GM13976 (cell line): ENCODE data around the gene GLB1L2.

ENCODE experiments used
- DNase-seq: peaks from one replicate; pipeline ENCODE4 v3.0.0; 2012; ENCODE audit warnings: low spot score
- CTCF ChIP-seq: IDR thresholded peaks from 2 replicates; pipeline ENCODE4 v1.5.1; 2012; ENCODE audit warnings: borderline replicate concordance, mild to moderate bottlenecking; ENCODE audit not compliant: insufficient read depth; ENCODE audit errors: extremely low read depth, missing control alignments, control extremely low read depth
- in situ Hi-C: fragments of 300-500 bp; cut with MboI; formaldehyde crosslinking; loops from one replicate; pipeline ENCODE4 v1.12.0; 2022; ENCODE audit warnings: low sequenced_read_pairs, mixed read lengths, inconsistent platforms; ENCODE audit not compliant: unreplicated experiment

GLB1L2 gene

GRCh38 chr11:134322553-134322952 lies 9.2 kb upstream of the GLB1L2 start:
- DNase-seq, result no peak
- in situ Hi-C loops, result no loop called here
- TF ChIP-seq CTCF, result no peak

- no peak for TF ChIP-seq CTCF
- in situ Hi-C loops, result no loop called here
- DNase-seq, result no peak
These were observed 3.4 kb upstream of the GLB1L2 start for GRCh38 chr11:134328433-134328832.

GRCh38 chr11:134330611-134331353 lies 1.0 kb upstream of the GLB1L2 start:
- no peak for DNase-seq
- no peak for TF ChIP-seq CTCF
- in situ Hi-C loops, result no loop called here

- no peak for TF ChIP-seq CTCF
- no peak for DNase-seq
- in situ Hi-C loops, result no loop called here
These were observed 422 bp downstream of the GLB1L2 start for GRCh38 chr11:134332189-134332631.

- no peak for TF ChIP-seq CTCF
- in situ Hi-C loops, result no loop called here
- DNase-seq, result no peak
These were observed 994 bp downstream of the GLB1L2 start for GRCh38 chr11:134332782-134333181.

- in situ Hi-C loops, result no loop called here
- TF ChIP-seq CTCF, result no peak
- no peak for DNase-seq
These were observed 1.5 kb downstream of the GLB1L2 start for GRCh38 chr11:134333312-134333711.
